Trophoblast cell (in vitro differentiated cells and primary cell): ENCODE measurements around the gene GSTP1. TPM values are rescaled to one million over a fixed set of nuclear protein-coding genes. Genes with fewer than 3 reads are reported as not detected.
A peak's percentile ranks its signal among the peaks of the same experiment; 100 is the strongest.

Experiments
- DNase-seq, 2 donors: peaks; one replicate each; pipeline ENCODE4 v3.0.0-alpha.2; 2016
- H2AFZ ChIP-seq: 2 replicates; pipeline ENCODE4 v1.6.1; 2013; ENCODE audit warnings: low read length, moderate library complexity, mild to moderate bottlenecking; ENCODE audit not compliant: insufficient read depth, poor library complexity
- H2AK5ac ChIP-seq: 2 replicates; pipeline ENCODE4 v1.6.1; 2013; ENCODE audit warnings: mild to moderate bottlenecking, low read length
- H2BK120ac ChIP-seq: 2 replicates; pipeline ENCODE4 v1.6.1; 2013; ENCODE audit warnings: low read length, mild to moderate bottlenecking, moderate library complexity; ENCODE audit not compliant: insufficient read depth, poor library complexity
- H2BK12ac ChIP-seq: 2 replicates; pipeline ENCODE4 v1.6.1; 2013; ENCODE audit warnings: mild to moderate bottlenecking, low read length, moderate library complexity
- H2BK5ac ChIP-seq: 2 replicates; pipeline ENCODE4 v1.6.1; 2013; ENCODE audit warnings: low read length, low read depth, moderate library complexity, mild to moderate bottlenecking; ENCODE audit not compliant: poor library complexity
- H3K14ac ChIP-seq: 2 replicates; pipeline ENCODE4 v1.6.1; 2013; ENCODE audit warnings: mild to moderate bottlenecking, low read length
- H3K18ac ChIP-seq: 2 replicates; pipeline ENCODE4 v1.6.1; 2013; ENCODE audit warnings: mild to moderate bottlenecking, low read length
- H3K23ac ChIP-seq: 2 replicates; pipeline ENCODE4 v1.6.1; 2013; ENCODE audit warnings: low read length
- H3K27ac ChIP-seq: 2 replicates; pipeline ENCODE4 v1.5.1; 2013; ENCODE audit warnings: low read depth, mild to moderate bottlenecking, inconsistent platforms, low read length, moderate library complexity
- H3K27me3 ChIP-seq: 2 replicates; pipeline ENCODE4 v1.6.1; 2013; ENCODE audit warnings: inconsistent platforms, mild to moderate bottlenecking, low read length, moderate library complexity; ENCODE audit not compliant: insufficient read depth
- H3K36me3 ChIP-seq, 2 experiments: 1 replicate in 1 of 2; 2 replicates in 1 of 2; pipeline ENCODE4 v1.6.1; 2013; ENCODE audit warnings: low read length in 2 of 2, mild to moderate bottlenecking in 2 of 2, moderate library complexity in 1 of 2; ENCODE audit not compliant: insufficient read depth in 2 of 2, control insufficient read depth in 1 of 2
- H3K4ac ChIP-seq: 2 replicates; pipeline ENCODE4 v1.6.1; 2013; ENCODE audit warnings: low read depth, mild to moderate bottlenecking, low read length, moderate library complexity
- H3K4me1 ChIP-seq, 2 experiments: 1 replicate in 1 of 2; 2 replicates in 1 of 2; pipeline ENCODE4 v1.6.1; 2013; ENCODE audit warnings: low read length in 2 of 2, mild to moderate bottlenecking in 2 of 2, moderate library complexity in 1 of 2; ENCODE audit not compliant: insufficient read depth in 2 of 2, control insufficient read depth in 1 of 2
- H3K4me2 ChIP-seq: 2 replicates; pipeline ENCODE4 v1.6.1; 2013; ENCODE audit warnings: inconsistent platforms, mild to moderate bottlenecking, low read length, moderate library complexity
- H3K4me3 ChIP-seq: 2 replicates; pipeline ENCODE4 v1.5.1; 2013; ENCODE audit warnings: mild to moderate bottlenecking, low read depth, low read length, inconsistent platforms
- H3K79me1 ChIP-seq: one replicate; pipeline ENCODE4 v1.6.1; 2013; ENCODE audit warnings: low read length
- H3K79me2 ChIP-seq: 2 replicates; pipeline ENCODE4 v1.6.1; 2013; ENCODE audit warnings: low read length, mild to moderate bottlenecking; ENCODE audit not compliant: control insufficient read depth, insufficient read depth, poor library complexity
- H3K9ac ChIP-seq: 2 replicates; pipeline ENCODE4 v1.6.1; 2013; ENCODE audit warnings: mild to moderate bottlenecking, low read length
- H3K9me3 ChIP-seq: 2 replicates; pipeline ENCODE4 v1.6.1; 2013; ENCODE audit warnings: low read depth, mild to moderate bottlenecking, control low read depth, inconsistent platforms, low read length; ENCODE audit not compliant: insufficient read depth
- H4K12ac ChIP-seq: 2 replicates; pipeline ENCODE4 v1.6.1; 2013; ENCODE audit warnings: low read depth, mild to moderate bottlenecking, low read length, moderate library complexity
- H4K8ac ChIP-seq: 2 replicates; pipeline ENCODE4 v1.6.1; 2013; ENCODE audit warnings: low read depth, mild to moderate bottlenecking, low read length, moderate library complexity
- H4K91ac ChIP-seq: one replicate; pipeline ENCODE4 v1.6.1; 2013; ENCODE audit warnings: low read depth, mild to moderate bottlenecking, low read length, moderate library complexity
- WGBS: extraction: QIAGEN DNeasy Blood & Tissue Kit; methylation state at CpG from one replicate; pipeline ENCODE4 v1.1.7; 2013; ENCODE audit warnings: missing lambda C conversion rate; ENCODE audit not compliant: insufficient read length, insufficient coverage; ENCODE audit errors: extremely low coverage; 5-methylcytosine and 5-hydroxymethylcytosine counted together
- polyA plus RNA-seq: library from polyadenylated mRNA; stranded (reverse); fragments of 200-250 nt; gene quantifications from 2 replicates; pipeline ENCODE4 v1.2.3, GENCODE V29; 2013

Gene GSTP1
- 1,111 and 1,164 TPM in 2 replicates for polyA plus RNA-seq

DNA sequence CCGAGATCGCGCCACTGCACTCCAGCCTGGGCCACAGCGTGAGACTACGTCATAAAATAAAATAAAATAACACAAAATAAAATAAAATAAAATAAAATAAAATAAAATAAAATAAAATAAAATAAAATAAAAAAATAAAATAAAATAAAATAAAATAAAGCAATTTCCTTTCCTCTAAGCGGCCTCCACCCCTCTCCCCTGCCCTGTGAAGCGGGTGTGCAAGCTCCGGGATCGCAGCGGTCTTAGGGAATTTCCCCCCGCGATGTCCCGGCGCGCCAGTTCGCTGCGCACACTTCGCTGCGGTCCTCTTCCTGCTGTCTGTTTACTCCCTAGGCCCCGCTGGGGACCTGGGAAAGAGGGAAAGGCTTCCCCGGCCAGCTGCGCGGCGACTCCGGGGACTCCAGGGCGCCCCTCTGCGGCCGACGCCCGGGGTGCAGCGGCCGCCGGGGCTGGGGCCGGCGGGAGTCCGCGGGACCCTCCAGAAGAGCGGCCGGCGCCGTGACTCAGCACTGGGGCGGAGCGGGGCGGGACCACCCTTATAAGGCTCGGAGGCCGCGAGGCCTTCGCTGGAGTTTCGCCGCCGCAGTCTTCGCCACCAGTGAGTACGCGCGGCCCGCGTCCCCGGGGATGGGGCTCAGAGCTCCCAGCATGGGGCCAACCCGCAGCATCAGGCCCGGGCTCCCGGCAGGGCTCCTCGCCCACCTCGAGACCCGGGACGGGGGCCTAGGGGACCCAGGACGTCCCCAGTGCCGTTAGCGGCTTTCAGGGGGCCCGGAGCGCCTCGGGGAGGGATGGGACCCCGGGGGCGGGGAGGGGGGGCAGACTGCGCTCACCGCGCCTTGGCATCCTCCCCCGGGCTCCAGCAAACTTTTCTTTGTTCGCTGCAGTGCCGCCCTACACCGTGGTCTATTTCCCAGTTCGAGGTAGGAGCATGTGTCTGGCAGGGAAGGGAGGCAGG, at the start of gene GSTP1:
TSS of gene GSTP1 (plus strand) at position 566 of the 958 bp plus-strand sequence. CDS start at position 598, 32 bp downstream.
- Histone ChIP-seq H2BK12ac (no peak within 1 kb of the TSS), H3K4me2 (peak within 1 kb of the TSS; percentile 63), H2AFZ (no peak within 1 kb of the TSS), H4K91ac (peak within 1 kb of the TSS; percentile 87), H3K79me2 (peaks cover 19% of the 10 kb centered on the region), H3K27ac (peak within 1 kb of the TSS; percentile 84), H3K4ac (peak within 1 kb of the TSS; percentile 93), H2BK120ac (peak within 1 kb of the TSS; percentile 75), H3K23ac (no peak within 1 kb of the TSS), H4K8ac (peak within 1 kb of the TSS; percentile 85), H2BK5ac (peak within 1 kb of the TSS; percentile 81), H3K9me3 (peaks cover 4% of the 10 kb centered on the region), H3K4me3 (peak within 1 kb of the TSS; percentile 91), H3K79me1 (peaks cover 10% of the 10 kb centered on the region), H3K14ac (peak within 1 kb of the TSS; percentile 94), H3K4me1 (peaks cover 23 to 27% of the 10 kb centered on the region in 2 experiments), H2AK5ac (peak within 1 kb of the TSS; percentile 69), H3K9ac (peak within 1 kb of the TSS; percentile 94), H3K36me3 (peaks cover 28 to 29% of the 10 kb centered on the region in 2 experiments), H3K18ac (peak within 1 kb of the TSS; percentile 81), H3K27me3 (no peaks in the 10 kb centered on the region), H4K12ac (peak within 1 kb of the TSS; percentile 72)
- no CpG with 5 or more reads among the region's 81 CpGs for WGBS
- peak; percentile 87 to 95 for DNase-seq

DNA sequence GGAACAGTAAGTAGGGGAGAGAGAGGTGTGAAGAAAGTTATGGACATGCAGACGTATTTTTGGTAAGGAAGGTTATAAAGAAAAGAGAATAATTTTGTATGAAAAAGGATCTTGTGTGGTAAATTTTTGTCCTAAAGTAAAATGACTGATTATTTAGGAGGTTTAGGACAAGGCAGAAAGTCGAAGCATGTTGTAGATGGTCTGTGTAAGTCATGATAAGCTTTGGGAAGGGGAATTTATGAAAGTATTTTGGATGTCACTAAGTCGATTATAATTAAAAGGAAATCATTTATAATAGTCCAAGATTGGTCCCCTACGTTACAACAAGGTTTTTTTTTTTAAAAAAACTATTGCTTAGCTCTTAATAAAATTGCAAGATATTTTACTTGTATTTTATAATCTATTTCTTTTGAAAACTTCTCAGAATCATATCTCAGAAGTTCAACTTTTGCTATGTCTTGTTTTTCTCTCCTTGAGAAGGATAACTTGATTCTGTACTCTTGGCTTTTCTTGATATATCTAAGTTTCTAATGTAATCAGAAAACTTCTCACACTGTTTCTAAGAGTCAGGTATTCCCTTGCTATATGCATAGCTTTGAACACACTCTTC, 49.4 kb upstream of the GSTP1 start:
- peaks cover 0 to 2% of the 10 kb centered on the region in 2 experiments for H3K36me3 ChIP-seq
- peaks cover 12% of the 10 kb centered on the region for H3K9me3 ChIP-seq
- no peak overlapping the region for H3K27ac ChIP-seq
- H2AK5ac ChIP-seq: no peak overlapping the region
- no peak overlapping the region for H3K4ac ChIP-seq
- DNase-seq: no peak
- no peak overlapping the region for H2BK5ac ChIP-seq
- no peak overlapping the region for H3K14ac ChIP-seq
- H3K23ac ChIP-seq: no peak overlapping the region
- no peak overlapping the region for H3K4me2 ChIP-seq
- H4K91ac ChIP-seq: no peak overlapping the region
- H3K79me2 ChIP-seq: no peaks in the 10 kb centered on the region
- H4K8ac ChIP-seq: no peak overlapping the region
- 100% methylated on average over 1 of the region's 4 CpGs for WGBS
- H2BK120ac ChIP-seq: no peak overlapping the region
- no peaks in the 10 kb centered on the region for H3K27me3 ChIP-seq
- no peak overlapping the region for H3K18ac ChIP-seq
- no peak overlapping the region for H2AFZ ChIP-seq
- no peaks in the 10 kb centered on the region for H3K4me1 ChIP-seq
- no peak overlapping the region for H3K4me3 ChIP-seq
- H3K9ac ChIP-seq: no peak overlapping the region
- H2BK12ac ChIP-seq: no peak overlapping the region
- no peaks in the 10 kb centered on the region for H3K79me1 ChIP-seq
- H4K12ac ChIP-seq: no peak overlapping the region

DNA sequence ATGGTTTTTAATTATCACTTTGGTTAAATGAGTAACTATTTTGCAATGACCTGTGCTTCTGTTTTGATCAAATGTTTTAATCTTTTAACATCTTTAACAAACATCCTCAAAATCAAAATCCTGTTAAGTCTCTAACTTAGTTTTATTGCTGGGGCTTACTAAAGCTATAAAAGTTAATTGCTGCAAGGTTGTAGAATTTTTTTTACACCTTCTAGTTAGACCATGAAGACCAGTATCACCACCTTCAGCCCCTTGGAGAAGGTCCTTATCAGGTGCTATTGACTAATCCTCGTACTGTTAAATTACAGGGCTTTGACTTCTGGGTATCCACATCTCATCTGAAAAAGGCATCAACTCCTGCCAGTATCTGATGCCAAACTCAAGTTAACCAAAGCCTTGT, 48.1 kb upstream of the GSTP1 start:
- Histone ChIP-seq H3K36me3 (peaks cover 0 to 2% of the 10 kb centered on the region in 2 experiments), H3K79me2 (no peaks in the 10 kb centered on the region), H3K9me3 (peaks cover 8% of the 10 kb centered on the region), H4K12ac (no peak overlapping the region), H3K23ac (no peak overlapping the region), H3K14ac (no peak overlapping the region), H2AK5ac (no peak overlapping the region), H3K4me1 (no peaks in the 10 kb centered on the region), H3K27me3 (no peaks in the 10 kb centered on the region), H2BK12ac (no peak overlapping the region), H3K9ac (no peak overlapping the region), H2BK5ac (no peak overlapping the region), H4K8ac (no peak overlapping the region), H3K27ac (no peak overlapping the region), H3K4ac (no peak overlapping the region), H3K18ac (no peak overlapping the region), H3K79me1 (no peaks in the 10 kb centered on the region), H2AFZ (no peak overlapping the region), H3K4me2 (no peak overlapping the region), H2BK120ac (no peak overlapping the region), H3K4me3 (no peak overlapping the region), H4K91ac (no peak overlapping the region)
- WGBS: no CpG with 5 or more reads among the region's 1 CpG
- DNase-seq: no peak

DNA sequence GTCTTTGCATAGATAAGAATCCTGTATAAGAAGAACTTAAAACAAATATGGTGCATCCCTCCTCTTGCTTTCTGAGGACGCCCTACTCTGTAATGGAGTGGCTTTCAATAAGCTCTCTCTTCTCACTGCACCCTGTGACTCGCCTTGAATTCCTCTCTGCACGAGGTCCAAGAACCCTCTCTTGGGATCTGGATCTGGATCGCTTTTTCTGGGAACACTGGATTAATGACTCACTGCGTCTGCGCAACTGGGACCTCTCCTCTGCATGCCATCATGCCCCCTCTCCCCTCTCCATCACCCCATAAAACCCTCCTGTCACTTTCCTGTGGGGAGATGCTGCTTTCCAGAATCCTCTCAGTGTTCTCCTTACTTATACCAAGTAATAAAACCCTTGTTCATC, 45.3 kb upstream of the GSTP1 start:
- DNase-seq: no peak
- no peak overlapping the region for H3K4me3 ChIP-seq
- H3K4me2 ChIP-seq: no peak overlapping the region
- peaks cover 0 to 2% of the 10 kb centered on the region in 2 experiments for H3K36me3 ChIP-seq
- H3K9ac ChIP-seq: no peak overlapping the region
- no peak overlapping the region for H3K14ac ChIP-seq
- H4K8ac ChIP-seq: no peak overlapping the region
- no peaks in the 10 kb centered on the region for H3K79me1 ChIP-seq
- H3K4ac ChIP-seq: no peak overlapping the region
- H3K27ac ChIP-seq: no peak overlapping the region
- WGBS: no CpG with 5 or more reads among the region's 6 CpGs
- H2BK120ac ChIP-seq: no peak overlapping the region
- H2BK5ac ChIP-seq: no peak overlapping the region
- peaks cover 7% of the 10 kb centered on the region for H3K9me3 ChIP-seq
- H2AK5ac ChIP-seq: no peak overlapping the region
- no peaks in the 10 kb centered on the region for H3K4me1 ChIP-seq
- no peak overlapping the region for H4K91ac ChIP-seq
- no peak overlapping the region for H2AFZ ChIP-seq
- no peak overlapping the region for H2BK12ac ChIP-seq
- H4K12ac ChIP-seq: no peak overlapping the region
- H3K79me2 ChIP-seq: no peaks in the 10 kb centered on the region
- H3K27me3 ChIP-seq: no peaks in the 10 kb centered on the region
- H3K18ac ChIP-seq: no peak overlapping the region
- no peak overlapping the region for H3K23ac ChIP-seq
